T-cell (primary cell): ENCODE measurements around the gene CAMK4. TPM values are rescaled to one million over a fixed set of nuclear protein-coding genes. Genes with fewer than 3 reads are reported as not detected.
A peak's percentile ranks its signal among the peaks of the same experiment; 100 is the strongest.

Experiments
- ATAC-seq, 4 experiments: fragments of 200-7000 bp in 3 of 4; fragments of 150-1000 bp in 1 of 4; cut with Tn5 transposase; replicated peaks in 1 of 4; 1 replicate in 3 of 4; 2 replicates in 1 of 4; pipeline ENCODE4 v1.10.0; 2021; ENCODE audit warnings: moderate library complexity in 3 of 4, mild to moderate bottlenecking in 2 of 4, moderate number of reproducible peaks in 1 of 4
- CTCF ChIA-PET, 2 donors: fragments of 300-600 bp; sonication (Branson Sonifier 250); formaldehyde crosslinking; loops; one replicate each; lab custom pipeline; 2022; ENCODE audit warnings: antibody characterized with exemption in 2 of 2; lab: Charles Lee
- POLR2A ChIA-PET, 2 donors: fragments of 300-600 bp; sonication (Branson Sonifier 250); formaldehyde crosslinking; loops; one replicate each; lab custom pipeline; 2022; ENCODE audit warnings: antibody characterized with exemption in 2 of 2; lab: Charles Lee
- DNase-seq, 35 experiments: peaks; one replicate each; pipeline versions ENCODE4 v3.0.0 to v3.0.0-alpha.2; 2013 to 2023
- H3K27ac ChIP-seq: one replicate; pipeline ENCODE4 v1.5.1; 2013; ENCODE audit warnings: low read length
- H3K27me3 ChIP-seq, 2 experiments: replicated peaks in 1 of 2; 1 replicate in 1 of 2; 2 replicates in 1 of 2; pipeline versions ENCODE4 v1.6.1 to v1.7.0; 2013; ENCODE audit warnings: low read length in 1 of 2, mixed read lengths in 1 of 2; ENCODE audit not compliant: control insufficient read depth in 2 of 2, insufficient read depth in 2 of 2; ENCODE audit errors: extremely low read depth in 1 of 2
- H3K36me3 ChIP-seq, 2 donors: 1 replicate in 1 of 2; 2 replicates in 1 of 2; pipeline versions ENCODE4 v1.6.1 to v1.7.0; 2013; ENCODE audit warnings: low read length in 1 of 2; ENCODE audit not compliant: control insufficient read depth in 2 of 2, insufficient read depth in 1 of 2; ENCODE audit errors: extremely low read depth in 1 of 2
- H3K4me1 ChIP-seq, 2 experiments: 1 replicate in 1 of 2; 2 replicates in 1 of 2; pipeline versions ENCODE4 v1.6.1 to v1.7.0; 2013; ENCODE audit warnings: low read length in 2 of 2, mixed read lengths in 1 of 2; ENCODE audit not compliant: insufficient read depth in 2 of 2, control insufficient read depth in 1 of 2; ENCODE audit errors: extremely low read depth in 1 of 2
- H3K4me3 ChIP-seq, 2 donors: 1 replicate in 1 of 2; 2 replicates in 1 of 2; pipeline versions ENCODE4 v1.5.1 to v1.7.0; 2013; ENCODE audit warnings: mild to moderate bottlenecking in 2 of 2, low read length in 1 of 2, moderate library complexity in 1 of 2; ENCODE audit not compliant: control insufficient read depth in 1 of 2; ENCODE audit errors: extremely low read depth in 1 of 2
- H3K9me3 ChIP-seq: 2 replicates; pipeline ENCODE4 v1.7.0; 2013
- H3K27ac Mint-ChIP-seq, 2 donors: one replicate each; pipeline ENCODE4 v1.8.0; 2020 to 2021; ENCODE audit warnings: mild to moderate bottlenecking in 2 of 2, mixed read lengths in 2 of 2
- H3K27me3 Mint-ChIP-seq, 2 donors: one replicate each; pipeline ENCODE4 v1.8.0; 2021 to 2022; ENCODE audit warnings: mixed read lengths in 2 of 2
- H3K36me3 Mint-ChIP-seq: one replicate; pipeline ENCODE4 v1.8.0; 2021; ENCODE audit warnings: mixed read lengths
- H3K4me1 Mint-ChIP-seq, 3 donors: one replicate each; pipeline ENCODE4 v1.8.0; 2020 to 2022; ENCODE audit warnings: mixed read lengths in 3 of 3, mild to moderate bottlenecking in 1 of 3
- H3K4me3 Mint-ChIP-seq, 3 donors: one replicate each; pipeline ENCODE4 v1.8.0; 2020 to 2022; ENCODE audit warnings: mild to moderate bottlenecking in 3 of 3, mixed read lengths in 3 of 3, moderate library complexity in 3 of 3
- H3K9me3 Mint-ChIP-seq, 3 donors: one replicate each; pipeline ENCODE4 v1.8.0; 2020 to 2022; ENCODE audit warnings: mixed read lengths in 3 of 3
- WGBS: methylation state at CpG from one replicate; pipeline ENCODE4 v1.1.5; 2013; ENCODE audit warnings: missing lambda C conversion rate; ENCODE audit not compliant: insufficient coverage; 5-methylcytosine and 5-hydroxymethylcytosine counted together
- total RNA-seq, 35 experiments: library from RNA in 6 of 35; stranded (reverse) in 6 of 35; fragments of 120-200 nt in 1 of 35; gene quantifications; one replicate each; pipeline versions ENCODE4 v1.2.1 to v1.2.4 and lab custom pipeline; 2013 to 2026

Gene CAMK4
- total RNA-seq, 5 donors from 2014 or later (not counting 1 experiment from before 2014, with no cell fraction given) = 120 to 274 (median 243) TPM

DNA sequence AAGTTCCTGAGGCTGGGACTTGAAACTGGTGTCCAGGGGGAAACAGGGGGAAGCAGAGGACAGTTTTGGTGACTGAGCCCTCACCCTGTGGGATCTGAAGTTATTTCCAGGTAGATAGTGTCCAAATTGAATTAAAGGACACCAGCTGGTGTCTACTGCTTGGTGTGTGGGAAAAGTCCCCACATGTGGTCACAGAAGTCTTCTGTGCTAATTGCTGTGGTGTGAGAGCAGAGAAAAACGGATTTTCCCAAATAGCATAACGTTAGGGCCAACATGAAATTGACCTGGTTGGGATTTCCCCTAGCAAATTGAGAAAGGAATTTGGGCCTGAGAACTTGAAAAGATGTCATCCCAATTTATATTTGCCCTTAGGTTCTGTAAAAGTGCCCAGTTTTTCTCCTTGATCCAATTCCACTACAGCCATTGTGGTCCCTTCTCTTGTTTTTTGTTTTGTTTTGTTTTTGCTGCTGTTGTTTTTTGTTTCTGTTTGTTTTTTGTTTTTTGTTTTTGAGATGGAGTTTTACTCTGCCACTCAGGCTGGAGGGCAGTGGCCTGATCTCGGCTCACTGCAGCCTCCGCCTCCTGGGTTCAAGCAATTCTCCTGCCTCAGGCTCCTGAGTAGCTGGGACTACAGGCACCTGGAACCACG is 293.8 kb downstream of the CAMK4 start:
- H3K9me3 Mint-ChIP-seq = no peaks in the 10 kb centered on the region
- no peak for DNase-seq
- H3K36me3 Mint-ChIP-seq = no peaks in the 10 kb centered on the region
- no peaks in the 10 kb centered on the region for H3K36me3 ChIP-seq
- ATAC-seq = no peak
- 87% methylated on average over 3 of the region's 5 CpGs for WGBS
- H3K27ac ChIP-seq = no peak overlapping the region
- H3K27me3 ChIP-seq = no peaks in the 10 kb centered on the region
- peaks cover under 1 to 3% (median 2%) of the 10 kb centered on the region in 3 donors for H3K4me1 Mint-ChIP-seq
- no peak overlapping the region for H3K27ac Mint-ChIP-seq
- CTCF ChIA-PET = no interaction called here
- peaks cover 2 to 3% of the 10 kb centered on the region in 2 experiments for H3K4me1 ChIP-seq
- H3K27me3 Mint-ChIP-seq = no peaks in the 10 kb centered on the region
- no peak overlapping the region for H3K4me3 Mint-ChIP-seq
- no peak overlapping the region for H3K4me3 ChIP-seq
- no peaks in the 10 kb centered on the region for H3K9me3 ChIP-seq
- POLR2A ChIA-PET = no interaction called here

GRCh38 chr5:111518777-111519176 is 294.6 kb downstream of the CAMK4 start:
- Histone ChIP-seq H3K4me1 (no peaks in the 10 kb centered on the region), H3K36me3 (no peaks in the 10 kb centered on the region), H3K9me3 (no peaks in the 10 kb centered on the region), H3K27me3 (no peaks in the 10 kb centered on the region), H3K4me3 (no peak overlapping the region), H3K27ac (no peak overlapping the region)
- Mint-ChIP-seq H3K27me3 (no peaks in the 10 kb centered on the region), H3K27ac (no peak overlapping the region), H3K4me1 (no peaks in the 10 kb centered on the region), H3K36me3 (no peaks in the 10 kb centered on the region), H3K9me3 (no peaks in the 10 kb centered on the region), H3K4me3 (no peak overlapping the region)
- DNase-seq (no peak), ATAC-seq (no peak)
- ChIA-PET CTCF (no interaction called here), POLR2A (interaction anchor here in 1 of 2 donors (0.7 kb wide), 1 partner anchor 12 kb away, joined by 4 read pairs; no protein-coding TSS in a partner anchor)
- 100% methylated on average over 1 of the region's 2 CpGs for WGBS

DNA sequence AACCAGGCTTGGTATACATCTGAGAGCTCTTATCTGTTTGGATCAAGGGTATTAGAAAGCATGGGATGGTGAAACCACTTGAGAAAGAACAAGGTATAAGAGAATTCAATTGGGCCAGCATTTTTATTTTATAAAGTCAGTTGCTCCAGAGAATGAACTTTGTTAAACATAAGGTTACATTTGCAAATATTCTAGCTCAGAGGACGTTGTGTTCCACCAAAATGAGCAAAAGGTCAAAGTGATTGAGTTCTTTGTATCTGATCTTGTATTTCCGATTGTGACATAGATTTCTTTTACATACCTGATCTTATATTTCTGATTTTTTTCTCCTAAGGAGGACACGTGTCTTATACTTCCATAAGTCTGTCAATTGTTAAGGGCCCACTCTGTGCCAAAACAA is 296.7 kb downstream of the CAMK4 start:
- Mint-ChIP-seq H3K4me3 (no peak overlapping the region), H3K36me3 (no peaks in the 10 kb centered on the region), H3K9me3 (no peaks in the 10 kb centered on the region), H3K27me3 (no peaks in the 10 kb centered on the region), H3K27ac (no peak overlapping the region), H3K4me1 (no peaks in the 10 kb centered on the region)
- 100% methylated on average over 1 of the region's 3 CpGs for WGBS
- Histone ChIP-seq H3K27ac (no peak overlapping the region), H3K36me3 (no peaks in the 10 kb centered on the region), H3K4me3 (no peak overlapping the region), H3K27me3 (no peaks in the 10 kb centered on the region), H3K9me3 (no peaks in the 10 kb centered on the region), H3K4me1 (no peaks in the 10 kb centered on the region)
- ATAC-seq (no peak), DNase-seq (no peak)
- ChIA-PET POLR2A (no interaction called here), CTCF (interaction anchor here in 1 of 2 donors (1.6 kb wide), 1 partner anchor 11 kb away, joined by 15 read pairs; no protein-coding TSS in a partner anchor)

- ChIA-PET CTCF (interaction anchor here in 1 of 2 donors (0.6 kb wide), 1 partner anchor 19 kb away, joined by 3 read pairs; no protein-coding TSS in a partner anchor), POLR2A (interaction anchor here in 1 of 2 donors (0.6 kb wide), 1 partner anchor 17 kb away, joined by 3 read pairs; no protein-coding TSS in a partner anchor)
- H3K9me3 Mint-ChIP-seq = peaks cover 0 to 4% (median 0%) of the 10 kb centered on the region in 3 donors
- Histone ChIP-seq H3K27me3 (no peaks in the 10 kb centered on the region), H3K9me3 (no peaks in the 10 kb centered on the region), H3K4me1 (peaks cover 10 to 12% of the 10 kb centered on the region in 2 experiments), H3K36me3 (no peaks in the 10 kb centered on the region), H3K27ac (no peak overlapping the region), H3K4me3 (no peak overlapping the region)
- no CpG with 5 or more reads among the region's 3 CpGs for WGBS
- DNase-seq (no peak), ATAC-seq (no peak)
- H3K4me3 Mint-ChIP-seq = no peak overlapping the region
- H3K36me3 Mint-ChIP-seq = no peaks in the 10 kb centered on the region
- H3K27ac Mint-ChIP-seq = no peak overlapping the region
- no peaks in the 10 kb centered on the region for H3K27me3 Mint-ChIP-seq
- H3K4me1 Mint-ChIP-seq = peaks cover 18 to 22% (median 20%) of the 10 kb centered on the region in 3 donors
These were observed 303.9 kb downstream of the CAMK4 start for GRCh38 chr5:111528056-111528455.

DNA sequence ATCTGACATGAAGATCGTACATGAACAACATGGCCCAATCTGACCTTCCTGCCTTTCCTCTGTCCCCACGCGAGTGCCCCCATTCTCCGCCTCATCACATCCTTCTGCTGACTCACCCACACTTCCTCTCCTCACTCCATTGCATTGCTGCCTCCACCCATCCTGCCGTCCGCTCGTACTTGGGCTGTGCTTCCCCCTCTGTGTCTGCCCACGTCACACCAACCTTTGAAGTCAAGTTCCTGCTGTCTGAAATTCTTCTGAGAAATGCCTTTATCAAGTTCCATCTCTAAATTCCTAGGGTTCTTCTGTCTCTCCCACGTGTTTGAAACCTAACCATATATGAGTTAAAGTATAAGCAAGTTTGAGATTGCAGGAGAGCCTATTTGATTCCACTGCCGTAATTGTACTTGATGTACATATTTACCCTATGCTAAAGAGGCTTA is 306.1 kb downstream of the CAMK4 start:
- no peaks in the 10 kb centered on the region for H3K9me3 ChIP-seq
- Mint-ChIP-seq H3K4me3 (peak overlapping the region; percentile 60 to 63 (median 63)), H3K27me3 (no peaks in the 10 kb centered on the region), H3K4me1 (peaks cover 18 to 22% (median 20%) of the 10 kb centered on the region in 3 donors), H3K27ac (peak overlapping the region; percentile 79), H3K36me3 (peaks cover 7% of the 10 kb centered on the region), H3K9me3 (peaks cover 0 to 14% (median 0%) of the 10 kb centered on the region in 3 donors)
- H3K4me1 ChIP-seq = peaks cover 10 to 12% of the 10 kb centered on the region in 2 experiments
- CTCF ChIA-PET = interaction anchor here (0.5 to 2.0 kb wide), 4 partner anchors 17 to 41 kb away, joined by 3 to 22 read pairs (median 4); no protein-coding TSS in a partner anchor
- no peaks in the 10 kb centered on the region for H3K36me3 ChIP-seq
- ATAC-seq = peak; percentile 99 to 100 (median 100)
- peak overlapping the region; percentile 77 for H3K27ac ChIP-seq
- peak; percentile 48 to 92 (median 85) for DNase-seq
- WGBS = 0% methylated on average over 7 of the region's 10 CpGs
- POLR2A ChIA-PET = interaction anchor here (0.5 to 1.0 kb wide), 3 partner anchors 11 to 307 kb away, joined by 3 to 4 read pairs (median 4); no protein-coding TSS in a partner anchor
- H3K4me3 ChIP-seq = peak overlapping the region in 1 of 2 donors; percentile 15
- H3K27me3 ChIP-seq = no peaks in the 10 kb centered on the region

GRCh38 chr5:111532886-111533582 is 308.9 kb downstream of the CAMK4 start:
- ATAC-seq (no peak), DNase-seq (no peak)
- 69% methylated on average over 2 of the region's 5 CpGs for WGBS
- Mint-ChIP-seq H3K4me3 (no peak overlapping the region), H3K27ac (no peak overlapping the region), H3K36me3 (peaks cover 7% of the 10 kb centered on the region), H3K9me3 (peaks cover 0 to 14% (median 0%) of the 10 kb centered on the region in 3 donors), H3K27me3 (peaks cover under 1 to 4% of the 10 kb centered on the region in 2 donors), H3K4me1 (peaks cover 18 to 22% (median 20%) of the 10 kb centered on the region in 3 donors)
- Histone ChIP-seq H3K27ac (no peak overlapping the region), H3K4me3 (no peak overlapping the region), H3K4me1 (peaks cover 10 to 12% of the 10 kb centered on the region in 2 experiments), H3K9me3 (no peaks in the 10 kb centered on the region), H3K27me3 (no peaks in the 10 kb centered on the region), H3K36me3 (no peaks in the 10 kb centered on the region)
- POLR2A ChIA-PET = no interaction called here
- CTCF ChIA-PET = interaction anchor here in 1 of 2 donors (1.3 kb wide), 1 partner anchor 18 kb away, joined by 7 read pairs; no protein-coding TSS in a partner anchor
